Adipose tissue (tissue), 3 donors: Measurements from ENCODE around the gene TRERF1. TPM values are rescaled to one million over a fixed set of nuclear protein-coding genes. Genes with fewer than 3 reads are reported as not detected.
"Not testable (repeated sequence)": the region's sequence is repeated elsewhere in the genome, so short reads cannot be mapped to it uniquely, and the experiment has no call there.

Experiments used
- H3K27ac ChIP-seq: one replicate; pipeline ENCODE4 v1.5.1; 2013; ENCODE audit warnings: low read depth, low read length
- WGBS, 3 donors: extraction: QIAGEN DNeasy Blood & Tissue Kit; methylation state at CpG; one replicate each; pipeline ENCODE4 v1.1.7; 2013; 5-methylcytosine and 5-hydroxymethylcytosine counted together
- polyA plus RNA-seq, 3 donors: library from polyadenylated mRNA; stranded (reverse); fragments of 200-250 nt; gene quantifications; one replicate each; pipeline ENCODE4 v1.2.3, GENCODE V29; 2013
- donor health status: healthy with polysubstance abuse.
- donor health status: Bipolar disorder and iron deficiency.
- donor health status: healthy.

The TRERF1 gene
- polyA plus RNA-seq, 3 donors, result 0.91 to 3.4 (median 1.3) TPM

- WGBS, 3 donors, result 0 to 1% (median 1%) methylated on average over 32 to 55 of the region's 57 CpGs
- no peak overlapping the region for H3K27ac ChIP-seq
Measured at GRCh38 chr6:42453031-42453653, 1.4 kb upstream of the TRERF1 start.

- WGBS, 3 donors, result 0 to 1% (median 1%) methylated on average over 58 to 72 of the region's 78 CpGs
Measured at GRCh38 chr6:42452171-42453030, 675 bp upstream of the TRERF1 start.

GRCh38 chr6:42450477-42451332 lies 1.0 kb downstream of the TRERF1 start:
- no peak overlapping the region for H3K27ac ChIP-seq
- WGBS, 3 donors, result 6 to 13% (median 7%) methylated on average over 21 to 22 of the region's 22 CpGs

More at GRCh38 chr6:42452171-42453030, 675 bp upstream of the TRERF1 start:
- no peak overlapping the region for H3K27ac ChIP-seq

- 31 to 55% (median 37%) methylated on average over 9 of the region's 9 CpGs for WGBS, 3 donors
- H3K27ac ChIP-seq, result no peak overlapping the region
Measured at GRCh38 chr6:42449917-42450476, 1.7 kb downstream of the TRERF1 start.

GRCh38 chr6:42448927-42449659 lies 2.6 kb downstream of the TRERF1 start:
- no peak overlapping the region for H3K27ac ChIP-seq
- WGBS, 3 donors, result 43 to 59% (median 46%) methylated on average over 7 of the region's 7 CpGs

- H3K27ac ChIP-seq, result no peak overlapping the region
- WGBS, 3 donors, result 33 to 79% (median 43%) methylated on average over 5 of the region's 5 CpGs
Measured at GRCh38 chr6:42448391-42448790, 3.3 kb downstream of the TRERF1 start.

- no peak overlapping the region for H3K27ac ChIP-seq
- WGBS, 3 donors, result 79 to 90% (median 89%) methylated on average over 3 of the region's 3 CpGs
Measured at GRCh38 chr6:42446996-42447395, 4.7 kb downstream of the TRERF1 start.

- 92 to 94% (median 94%) methylated on average over 5 of the region's 5 CpGs for WGBS, 3 donors
- no peak overlapping the region for H3K27ac ChIP-seq
Measured at GRCh38 chr6:42446370-42446769, 5.4 kb downstream of the TRERF1 start.

GRCh38 chr6:42445955-42446354 lies 5.8 kb downstream of the TRERF1 start:
- not testable (repeated sequence) for H3K27ac ChIP-seq
- WGBS, 3 donors, result 96 to 97% (median 97%) methylated on average over 7 of the region's 7 CpGs

GRCh38 chr6:42443312-42444060 lies 8.2 kb downstream of the TRERF1 start:
- no peak overlapping the region for H3K27ac ChIP-seq
- 62 to 68% (median 64%) methylated on average over 11 of the region's 11 CpGs for WGBS, 3 donors

GRCh38 chr6:42441697-42442081 lies 10.0 kb downstream of the TRERF1 start:
- H3K27ac ChIP-seq, result no peak overlapping the region
- WGBS, 3 donors, result 76 to 83% (median 79%) methylated on average over 5 of the region's 5 CpGs

GRCh38 chr6:42440778-42441696 lies 10.7 kb downstream of the TRERF1 start:
- H3K27ac ChIP-seq, result no peak overlapping the region
- 37 to 56% (median 53%) methylated on average over 12 of the region's 12 CpGs for WGBS, 3 donors

- no peak overlapping the region for H3K27ac ChIP-seq
Measured at GRCh38 chr6:42440027-42440426, 11.7 kb downstream of the TRERF1 start.

GRCh38 chr6:42436825-42437224 lies 14.9 kb downstream of the TRERF1 start:
- WGBS, 3 donors, result 84 to 96% (median 87%) methylated on average over 2 of the region's 2 CpGs
- H3K27ac ChIP-seq, result no peak overlapping the region

More at GRCh38 chr6:42440027-42440426, 11.7 kb downstream of the TRERF1 start:
- 77 to 83% (median 83%) methylated on average over 6 of the region's 6 CpGs for WGBS, 3 donors

- H3K27ac ChIP-seq, result no peak overlapping the region
- 98 to 100% (median 100%) methylated on average over 2 of the region's 2 CpGs for WGBS, 3 donors
Measured at GRCh38 chr6:42434237-42434636, 17.5 kb downstream of the TRERF1 start.

- WGBS, 3 donors, result 98 to 99% (median 98%) methylated on average over 2 of the region's 2 CpGs
- H3K27ac ChIP-seq, result no peak overlapping the region
Measured at GRCh38 chr6:42433409-42433808, 18.3 kb downstream of the TRERF1 start.
